Loucy (cell line): ENCODE results near the gene ZNF280B.

ENCODE experiments used
- CTCF ChIP-seq: fragments of 200-600 bp; sonication (generic); conservative IDR thresholded peaks from 2 replicates; pipeline ENCODE4 v1.5.1; 2014; ENCODE audit warnings: mild to moderate bottlenecking, antibody characterized with exemption, low read length
- EZH2phosphoT487 ChIP-seq: fragments of 200-600 bp; IDR thresholded peaks from 2 replicates; pipeline ENCODE4 v1.6.1; 2018; ENCODE audit warnings: antibody characterized with exemption, mild to moderate bottlenecking, moderate library complexity, borderline replicate concordance

GRCh38 chr22:22442928-22443709 lies 65.4 kb downstream of the ZNF280B start:
- TF ChIP-seq CTCF: no peak
- no peak for TF ChIP-seq EZH2phosphoT487
